Measurements from ENCODE around the gene TMEM242.

TMEM242 gene

GRCh38 chr6:157366648-157367047 is 43.3 kb upstream of the TMEM242 start:
- Histone ChIP-seq H3K4me1 (ENCODE audit: insufficient read depth, poor library complexity, severe bottlenecking) (no peaks in the 10 kb centered on the region), H3K36me3 (ENCODE audit: low read depth) (no peaks in the 10 kb centered on the region), H3K27me3 (ENCODE audit: insufficient read depth, poor library complexity, severe bottlenecking) (no peaks in the 10 kb centered on the region), H3K27ac (ENCODE audit: poor library complexity, severe bottlenecking) (no peak overlapping the region), H3K9me3 (ENCODE audit: severe bottlenecking) (no peaks in the 10 kb centered on the region), H3K4me3 (ENCODE audit: severe bottlenecking) (no peak overlapping the region)
- ATAC-seq (ENCODE audit: low read depth): no peak
- no peak for TF ChIP-seq CTCF (IDR thresholded peaks at IDR 0.05; ENCODE audit: poor library complexity, severe bottlenecking)
- DNase-seq (ENCODE audit: low spot score): no peak

GRCh38 chr6:157364705-157365104 is 41.4 kb upstream of the TMEM242 start:
- Histone ChIP-seq H3K27me3 (ENCODE audit: insufficient read depth, poor library complexity, severe bottlenecking) (no peaks in the 10 kb centered on the region), H3K4me3 (ENCODE audit: severe bottlenecking) (no peak overlapping the region), H3K9me3 (ENCODE audit: severe bottlenecking) (no peaks in the 10 kb centered on the region), H3K4me1 (ENCODE audit: insufficient read depth, poor library complexity, severe bottlenecking) (no peaks in the 10 kb centered on the region), H3K27ac (ENCODE audit: poor library complexity, severe bottlenecking) (no peak overlapping the region), H3K36me3 (ENCODE audit: low read depth) (no peaks in the 10 kb centered on the region)
- TF ChIP-seq CTCF (IDR thresholded peaks at IDR 0.05; ENCODE audit: poor library complexity, severe bottlenecking): no peak
- DNase-seq (ENCODE audit: low spot score) (no peak), ATAC-seq (ENCODE audit: low read depth) (no peak)

- Histone ChIP-seq H3K4me1 (ENCODE audit: insufficient read depth, poor library complexity, severe bottlenecking) (no peaks in the 10 kb centered on the region), H3K27me3 (ENCODE audit: insufficient read depth, poor library complexity, severe bottlenecking) (no peaks in the 10 kb centered on the region), H3K27ac (ENCODE audit: poor library complexity, severe bottlenecking) (no peak overlapping the region), H3K9me3 (ENCODE audit: severe bottlenecking) (no peaks in the 10 kb centered on the region), H3K4me3 (ENCODE audit: severe bottlenecking) (no peak overlapping the region), H3K36me3 (ENCODE audit: low read depth) (no peaks in the 10 kb centered on the region)
- TF ChIP-seq CTCF (IDR thresholded peaks at IDR 0.05; ENCODE audit: poor library complexity, severe bottlenecking): no peak
- no peak for ATAC-seq (ENCODE audit: low read depth)
- DNase-seq (ENCODE audit: low spot score): no peak
Measured at GRCh38 chr6:157361886-157362285, 38.6 kb upstream of the TMEM242 start.

- H3K27ac ChIP-seq (ENCODE audit: poor library complexity, severe bottlenecking): no peak overlapping the region
- no peak for TF ChIP-seq CTCF (IDR thresholded peaks at IDR 0.05; ENCODE audit: poor library complexity, severe bottlenecking)
- no peaks in the 10 kb centered on the region for H3K27me3 ChIP-seq (ENCODE audit: insufficient read depth, poor library complexity, severe bottlenecking)
- no peaks in the 10 kb centered on the region for H3K36me3 ChIP-seq (ENCODE audit: low read depth)
- H3K4me3 ChIP-seq (ENCODE audit: severe bottlenecking): no peak overlapping the region
- H3K4me1 ChIP-seq (ENCODE audit: insufficient read depth, poor library complexity, severe bottlenecking): no peaks in the 10 kb centered on the region
- DNase-seq (ENCODE audit: low spot score) (no peak), ATAC-seq (ENCODE audit: low read depth) (no peak)
- H3K9me3 ChIP-seq (ENCODE audit: severe bottlenecking): no peaks in the 10 kb centered on the region
Measured at GRCh38 chr6:157358287-157358686, 35.0 kb upstream of the TMEM242 start.

- Histone ChIP-seq H3K4me3 (ENCODE audit: severe bottlenecking) (no peak overlapping the region), H3K4me1 (ENCODE audit: insufficient read depth, poor library complexity, severe bottlenecking) (no peaks in the 10 kb centered on the region), H3K27me3 (ENCODE audit: insufficient read depth, poor library complexity, severe bottlenecking) (no peaks in the 10 kb centered on the region), H3K9me3 (ENCODE audit: severe bottlenecking) (no peaks in the 10 kb centered on the region), H3K36me3 (ENCODE audit: low read depth) (no peaks in the 10 kb centered on the region), H3K27ac (ENCODE audit: poor library complexity, severe bottlenecking) (no peak overlapping the region)
- DNase-seq (ENCODE audit: low spot score) (no peak), ATAC-seq (ENCODE audit: low read depth) (no peak)
- TF ChIP-seq CTCF (IDR thresholded peaks at IDR 0.05; ENCODE audit: poor library complexity, severe bottlenecking): no peak
Measured at GRCh38 chr6:157346373-157346772, 23.1 kb upstream of the TMEM242 start.

All from RWPE2 (cell line).